IMR-90 (cell line): Measurements from ENCODE around the gene CADM3. TPM values are rescaled to one million over a fixed set of nuclear protein-coding genes. Genes with fewer than 3 reads are reported as not detected.

Source experiments
- ATAC-seq: fragments of 200-7000 bp; cut with Tn5 transposase; 2 replicates; pipeline ENCODE4 v1.9.1; 2020; ENCODE audit warnings: low read depth, mild to moderate bottlenecking, moderate library complexity
- BruUV-seq: library from RNA; stranded (reverse); fragments of 400-500 nt; replicated peaks from 2 replicates; lab custom pipeline; 2021; lab: Mats Ljungman, UMichigan
- CTCF ChIA-PET: fragments of 300-600 bp; formaldehyde crosslinking; extraction: SDS; loops from one replicate; lab custom pipeline; 2021; ENCODE audit warnings: antibody characterized with exemption; lab: Yijun Ruan, JAX
- POLR2A ChIA-PET: fragments of 300-600 bp; sonication (Branson Sonifier 250); formaldehyde crosslinking; loops from one replicate; lab custom pipeline; 2022; ENCODE audit warnings: antibody characterized with exemption; ENCODE audit not compliant: unreplicated experiment; lab: Charles Lee
- DNase-seq: peaks from one replicate; pipeline ENCODE4 v3.0.0; 2013
- H2AFZ ChIP-seq: replicated peaks from 2 replicates; pipeline ENCODE3; 2013; ENCODE audit warnings: low read length, mild to moderate bottlenecking; ENCODE audit not compliant: poor library complexity
- H2AK5ac ChIP-seq: 2 replicates; pipeline ENCODE4 v1.6.1; 2013; ENCODE audit warnings: low read depth, low read length, inconsistent platforms
- H2AK9ac ChIP-seq: replicated peaks from 2 replicates; pipeline ENCODE3; 2013; ENCODE audit warnings: mild to moderate bottlenecking, low read depth, low read length, moderate library complexity; ENCODE audit not compliant: poor library complexity
- H2BK120ac ChIP-seq: 2 replicates; pipeline ENCODE4 v1.6.1; 2013; ENCODE audit warnings: low read depth, low read length, inconsistent platforms
- H2BK15ac ChIP-seq: 3 replicates; pipeline ENCODE4 v1.6.1; 2013; ENCODE audit warnings: low read depth, low read length, inconsistent platforms
- H2BK20ac ChIP-seq: 2 replicates; pipeline ENCODE4 v1.6.1; 2013; ENCODE audit warnings: low read depth, mild to moderate bottlenecking, inconsistent platforms, low read length, moderate library complexity
- H2BK5ac ChIP-seq: 2 replicates; pipeline ENCODE4 v1.6.1; 2013; ENCODE audit warnings: mild to moderate bottlenecking, low read depth, low read length, inconsistent platforms; ENCODE audit not compliant: poor library complexity, severe bottlenecking
- H3K14ac ChIP-seq: replicated peaks from 2 replicates; pipeline ENCODE4 v1.6.1; 2013; ENCODE audit warnings: low read depth, low read length, inconsistent platforms
- H3K18ac ChIP-seq: 2 replicates; pipeline ENCODE4 v1.6.1; 2013; ENCODE audit warnings: low read depth, low read length, control low read depth
- H3K23ac ChIP-seq: 2 replicates; pipeline ENCODE4 v1.6.1; 2013; ENCODE audit warnings: low read depth, low read length, inconsistent platforms
- H3K27ac ChIP-seq: 2 replicates; pipeline ENCODE4 v1.5.1; 2013; ENCODE audit warnings: mild to moderate bottlenecking, control low read depth, low read length; ENCODE audit not compliant: insufficient read depth
- H3K27me3 ChIP-seq: 2 replicates; pipeline ENCODE4 v1.6.1; 2013; ENCODE audit warnings: low read length; ENCODE audit not compliant: control insufficient read depth, insufficient read depth
- H3K36me3 ChIP-seq: 2 replicates; pipeline ENCODE4 v1.6.1; 2013; ENCODE audit warnings: low read length, mixed read lengths; ENCODE audit not compliant: control insufficient read depth, insufficient read depth
- H3K4ac ChIP-seq: 2 replicates; pipeline ENCODE4 v1.6.1; 2013; ENCODE audit warnings: low read depth, low read length, inconsistent platforms
- H3K4me1 ChIP-seq: 2 replicates; pipeline ENCODE4 v1.6.1; 2013; ENCODE audit warnings: low read length, mixed read lengths; ENCODE audit not compliant: control insufficient read depth, insufficient read depth
- H3K4me2 ChIP-seq: 2 replicates; pipeline ENCODE4 v1.6.1; 2013; ENCODE audit warnings: low read depth, mild to moderate bottlenecking, control low read depth, low read length, moderate library complexity
- H3K4me3 ChIP-seq: 2 replicates; pipeline ENCODE4 v1.5.1; 2013; ENCODE audit warnings: low read depth, mild to moderate bottlenecking, control low read depth, low read length, moderate library complexity; ENCODE audit not compliant: insufficient read depth
- H3K56ac ChIP-seq: 2 replicates; pipeline ENCODE4 v1.6.1; 2013; ENCODE audit warnings: low read length, inconsistent platforms; ENCODE audit not compliant: insufficient read depth; ENCODE audit errors: extremely low read depth
- H3K79me1 ChIP-seq, 2 experiments: 2 replicates each; pipeline ENCODE4 v1.6.1; 2013; ENCODE audit warnings: low read length in 2 of 2, inconsistent platforms in 1 of 2, low read depth in 1 of 2
- H3K9ac ChIP-seq: 2 replicates; pipeline ENCODE4 v1.6.1; 2013; ENCODE audit warnings: low read depth, low read length, control low read depth
- H3K9me1 ChIP-seq: 2 replicates; pipeline ENCODE4 v1.6.1; 2013; ENCODE audit warnings: low read length, inconsistent platforms; ENCODE audit not compliant: insufficient read depth
- H3K9me3 ChIP-seq: 2 replicates; pipeline ENCODE4 v1.6.1; 2013; ENCODE audit warnings: low read length; ENCODE audit not compliant: control insufficient read depth, insufficient read depth
- H4K20me1 ChIP-seq: 2 replicates; pipeline ENCODE4 v1.6.1; 2013; ENCODE audit warnings: low read length, inconsistent platforms; ENCODE audit not compliant: insufficient read depth
- H4K5ac ChIP-seq: 2 replicates; pipeline ENCODE4 v1.6.1; 2013; ENCODE audit warnings: mild to moderate bottlenecking, low read depth, low read length, control low read depth
- H4K8ac ChIP-seq, 2 experiments: 2 replicates each; pipeline ENCODE4 v1.6.1; 2013; ENCODE audit warnings: low read depth in 2 of 2, low read length in 2 of 2, control low read depth in 1 of 2, inconsistent platforms in 1 of 2
- H4K91ac ChIP-seq: 2 replicates; pipeline ENCODE4 v1.6.1; 2013; ENCODE audit warnings: low read depth, low read length, inconsistent platforms; ENCODE audit not compliant: insufficient read depth
- BHLHE40 ChIP-seq: fragments of 150-350 bp; IDR thresholded peaks from 2 replicates; pipeline ENCODE4 v1.6.1; 2016; ENCODE audit warnings: mild to moderate bottlenecking, low read depth, low read length
- CEBPB ChIP-seq: IDR thresholded peaks from 2 replicates; pipeline ENCODE4 v1.6.1; 2012; ENCODE audit warnings: low read depth, low read length, improper control_type of control experiment
- CHD1 ChIP-seq: IDR thresholded peaks from 2 replicates; pipeline ENCODE4 v1.6.1; 2012; ENCODE audit warnings: low read depth, low read length, improper control_type of control experiment
- MAFK ChIP-seq: IDR thresholded peaks from 2 replicates; pipeline ENCODE4 v1.6.1; 2012; ENCODE audit warnings: low read depth, low read length, improper control_type of control experiment
- MAZ ChIP-seq: IDR thresholded peaks from 2 replicates; pipeline ENCODE4 v1.6.1; 2012; ENCODE audit warnings: low read depth, mild to moderate bottlenecking, low read length, improper control_type of control experiment, moderate library complexity, borderline replicate concordance
- MXI1 ChIP-seq: IDR thresholded peaks from 2 replicates; pipeline ENCODE4 v1.6.1; 2012; ENCODE audit warnings: low read depth, mild to moderate bottlenecking, low read length, moderate library complexity, borderline replicate concordance
- NFE2L2 ChIP-seq: fragments of 150-350 bp; IDR thresholded peaks from 2 replicates; pipeline ENCODE4 v1.6.1; 2016; ENCODE audit warnings: low read depth, mild to moderate bottlenecking, low read length
- POLR2A ChIP-seq: IDR thresholded peaks from 2 replicates; pipeline ENCODE4 v1.6.1; 2012; ENCODE audit warnings: mild to moderate bottlenecking, low read depth, low read length
- RCOR1 ChIP-seq: IDR thresholded peaks from 2 replicates; pipeline ENCODE4 v1.6.1; 2012; ENCODE audit warnings: mild to moderate bottlenecking, low read length, improper control_type of control experiment; ENCODE audit not compliant: insufficient replicate concordance
- RFX5 ChIP-seq: IDR thresholded peaks from 2 replicates; pipeline ENCODE4 v1.8.0; 2012; ENCODE audit warnings: low read depth, mild to moderate bottlenecking, low read length, moderate library complexity
- SMC3 ChIP-seq: fragments of 150-350 bp; IDR thresholded peaks from 2 replicates; pipeline ENCODE4 v1.6.1; 2016; ENCODE audit warnings: low read depth, mild to moderate bottlenecking, antibody characterized with exemption, low read length, moderate library complexity
- WGBS, 2 experiments: methylation state at CpG; one replicate each; pipeline versions ENCODE4 v1.1.5 to v1.1.7; 2013; ENCODE audit warnings: missing lambda C conversion rate in 2 of 2; ENCODE audit not compliant: insufficient read length in 1 of 2; ENCODE audit errors: extremely low coverage in 2 of 2; 5-methylcytosine and 5-hydroxymethylcytosine counted together
- dilution Hi-C: fragments of 300-500 bp; cut with HindIII; formaldehyde crosslinking; loops from one replicate; pipeline ENCODE4 v1.14.3; 2018; ENCODE audit warnings: low sequenced_read_pairs; ENCODE audit not compliant: unreplicated experiment
- in situ Hi-C: fragments of 300-500 bp; cut with MboI; formaldehyde crosslinking; loops from 3 replicates; pipeline ENCODE4 v1.14.3; 2019; ENCODE audit warnings: low sequenced_read_pairs, inconsistent platforms, mixed read lengths
- intact Hi-C: fragments of 100-400 bp; cut with micrococcal nuclease; formaldehyde crosslinking; loops from 2 replicates; pipeline ENCODE4 v1.10.0; 2022
- polyA plus RNA-seq, 3 experiments: library from polyadenylated mRNA; depleted of rRNA; stranded (reverse); fragments of >200 nt; gene quantifications; 2 replicates each; pipeline ENCODE4 v1.2.3, GENCODE V29; 2012; ENCODE audit warnings: low replicate concordance in 1 of 3
- total RNA-seq: library from RNA; depleted of rRNA; stranded (reverse); fragments of >200 nt; gene quantifications from 2 replicates; pipeline ENCODE4 v1.2.3, GENCODE V29; 2012
- TF ChIP-seq, protein P1 (sequence below): fragments of 150-350 bp; IDR thresholded peaks from 2 replicates; pipeline ENCODE4 v1.6.1; 2016; ENCODE audit warnings: low read depth, mild to moderate bottlenecking, low read length, moderate library complexity, borderline replicate concordance
- TF ChIP-seq, protein P2 (sequence below): fragments of 150-350 bp; IDR thresholded peaks from 2 replicates; pipeline ENCODE4 v1.6.1; 2017; ENCODE audit warnings: mild to moderate bottlenecking, antibody characterized with exemption, low read length, low read depth

The CADM3 gene
- total and polyA plus RNA-seq, 2 of the 4 experiments (the other 2 are of a cell fraction), result not detected

DNA sequence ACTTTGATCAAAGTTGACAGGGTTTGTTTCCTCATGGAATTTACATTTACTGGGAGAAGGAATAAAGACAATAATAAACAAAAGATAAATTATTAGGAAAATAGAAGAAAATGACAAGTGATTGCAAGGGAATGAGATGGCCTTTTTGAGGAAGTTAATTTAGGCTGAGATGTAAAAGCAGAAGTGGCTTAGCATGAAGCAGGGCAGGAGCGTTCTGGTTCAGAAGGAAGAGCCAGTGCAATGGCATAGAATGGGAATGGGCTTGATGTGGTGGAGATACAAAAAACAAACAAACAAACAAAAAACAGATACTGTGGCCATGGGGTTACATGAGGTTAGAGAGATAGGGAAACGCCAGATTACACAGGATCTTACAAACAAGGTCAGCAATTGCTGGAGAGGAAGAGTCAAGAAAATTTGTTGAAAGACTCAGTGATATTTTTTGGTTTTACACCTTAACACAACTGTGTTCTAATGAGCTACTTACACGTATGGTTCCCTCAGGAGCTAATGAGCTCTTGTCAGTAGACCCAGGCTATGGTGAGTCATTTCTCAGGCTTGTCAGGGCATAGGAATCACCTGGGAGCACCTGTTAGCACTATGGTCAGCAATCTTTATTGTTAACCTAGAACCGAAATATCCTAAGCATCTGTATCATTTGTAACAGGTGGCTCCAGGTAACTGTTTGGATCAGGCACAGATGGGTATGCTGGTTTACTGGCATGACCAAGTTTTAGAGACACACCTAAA is 8.7 kb upstream of the CADM3 start:
- DNase-seq (no peak), ATAC-seq (no peak)
- no peaks in the 10 kb centered on the region for H3K36me3 ChIP-seq
- CTCF ChIA-PET, result interaction anchor here (1.0 to 1.7 kb wide), 3 partner anchors 30 to 52 kb away, joined by 3 to 10 read pairs (median 7); no protein-coding TSS in a partner anchor
- no peak overlapping the region for H3K4ac ChIP-seq
- H2AK9ac ChIP-seq, result no peak overlapping the region
- H3K4me2 ChIP-seq, result no peak overlapping the region
- no peaks in the 10 kb centered on the region for H3K9me3 ChIP-seq
- H2BK15ac ChIP-seq, result no peak overlapping the region
- dilution Hi-C loops, result no loop called here
- no peak overlapping the region for H2BK5ac ChIP-seq
- H2BK20ac ChIP-seq, result no peak overlapping the region
- H2AFZ ChIP-seq, result no peak overlapping the region
- no peak overlapping the region for H4K8ac ChIP-seq
- TF ChIP-seq SMC3 (no peak), RCOR1 (no peak), CEBPB (no peak), MAZ (no peak), BHLHE40 (no peak), RFX5 (no peak), MAFK (no peak), NFE2L2 (no peak), CHD1 (no peak), MXI1 (no peak), POLR2A (no peak)
- TF ChIP-seq, protein P1, sequence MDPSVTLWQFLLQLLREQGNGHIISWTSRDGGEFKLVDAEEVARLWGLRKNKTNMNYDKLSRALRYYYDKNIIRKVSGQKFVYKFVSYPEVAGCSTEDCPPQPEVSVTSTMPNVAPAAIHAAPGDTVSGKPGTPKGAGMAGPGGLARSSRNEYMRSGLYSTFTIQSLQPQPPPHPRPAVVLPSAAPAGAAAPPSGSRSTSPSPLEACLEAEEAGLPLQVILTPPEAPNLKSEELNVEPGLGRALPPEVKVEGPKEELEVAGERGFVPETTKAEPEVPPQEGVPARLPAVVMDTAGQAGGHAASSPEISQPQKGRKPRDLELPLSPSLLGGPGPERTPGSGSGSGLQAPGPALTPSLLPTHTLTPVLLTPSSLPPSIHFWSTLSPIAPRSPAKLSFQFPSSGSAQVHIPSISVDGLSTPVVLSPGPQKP, result no peak
- TF ChIP-seq, protein P2, sequence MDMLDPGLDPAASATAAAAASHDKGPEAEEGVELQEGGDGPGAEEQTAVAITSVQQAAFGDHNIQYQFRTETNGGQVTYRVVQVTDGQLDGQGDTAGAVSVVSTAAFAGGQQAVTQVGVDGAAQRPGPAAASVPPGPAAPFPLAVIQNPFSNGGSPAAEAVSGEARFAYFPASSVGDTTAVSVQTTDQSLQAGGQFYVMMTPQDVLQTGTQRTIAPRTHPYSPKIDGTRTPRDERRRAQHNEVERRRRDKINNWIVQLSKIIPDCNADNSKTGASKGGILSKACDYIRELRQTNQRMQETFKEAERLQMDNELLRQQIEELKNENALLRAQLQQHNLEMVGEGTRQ, result no peak
- H2BK120ac ChIP-seq, result no peak overlapping the region
- no peaks in the 10 kb centered on the region for H3K79me1 ChIP-seq
- no peak overlapping the region for H4K91ac ChIP-seq
- H2AK5ac ChIP-seq, result no peak overlapping the region
- H3K27ac ChIP-seq, result no peak overlapping the region
- H3K4me3 ChIP-seq, result no peak overlapping the region
- POLR2A ChIA-PET, result no interaction called here
- no peaks in the 10 kb centered on the region for H4K20me1 ChIP-seq
- BruUV-seq, result no TSS peak
- H3K9ac ChIP-seq, result no peak overlapping the region
- no peak overlapping the region for H3K56ac ChIP-seq
- H3K9me1 ChIP-seq, result no peaks in the 10 kb centered on the region
- H3K27me3 ChIP-seq, result no peaks in the 10 kb centered on the region
- H4K5ac ChIP-seq, result no peak overlapping the region
- H3K23ac ChIP-seq, result no peak overlapping the region
- WGBS, 2 experiments, result no CpG with 5 or more reads among the region's 4 CpGs
- in situ Hi-C loops, result loop anchor here (5.0 kb wide), 1 partner anchor 35 kb away; no protein-coding TSS in a partner anchor
- no peak overlapping the region for H3K18ac ChIP-seq
- intact Hi-C loops, result no loop called here
- H3K14ac ChIP-seq, result no peak overlapping the region
- H3K4me1 ChIP-seq, result peaks cover 2% of the 10 kb centered on the region; the same call in 1 of the 2 replicates
